ENCODE measurements around the gene DNAJC27.

Gene DNAJC27

DNA sequence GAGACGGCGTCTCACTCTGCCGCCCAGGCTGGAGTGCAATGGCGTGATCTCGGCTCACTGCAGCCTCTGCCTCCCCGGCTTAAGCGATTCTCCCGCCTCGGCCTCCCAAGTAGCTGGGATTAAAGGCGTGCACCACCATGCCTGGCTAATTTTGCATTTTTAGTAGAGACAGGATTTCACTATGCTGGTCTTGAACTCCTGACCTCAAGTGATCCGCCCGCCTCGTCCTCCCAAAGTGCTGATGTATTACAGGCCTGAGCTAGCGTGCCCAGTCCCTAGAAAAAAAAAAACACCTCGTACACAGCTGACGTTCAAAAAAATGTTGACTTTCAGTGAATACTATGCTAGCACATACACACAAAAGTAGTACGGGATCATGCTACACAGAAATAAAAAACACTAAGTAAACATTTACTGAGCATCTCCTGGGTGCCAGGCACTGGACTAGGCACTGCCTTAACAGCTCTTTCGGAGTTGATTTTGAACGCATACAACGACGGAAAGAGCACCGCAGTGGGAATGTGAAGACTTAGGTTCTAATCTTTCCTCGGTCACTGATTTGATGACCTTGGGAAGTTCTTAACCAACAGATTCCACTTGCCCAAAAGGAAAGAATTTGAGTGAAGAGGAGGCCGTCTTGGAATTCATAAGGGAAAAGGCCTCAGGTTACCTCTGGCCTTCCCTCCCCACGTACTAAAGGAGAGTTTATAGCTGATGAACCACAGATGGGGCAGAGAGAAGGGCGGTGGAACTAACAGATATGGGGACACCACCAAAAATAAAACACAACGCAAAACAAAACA lies 1.1 kb downstream of the DNAJC27 start:
- H3K9me3 ChIP-seq (ENCODE audit: control insufficient read depth, insufficient read depth, low read depth, low read length) = no peaks in the 10 kb centered on the region
- H3K27ac ChIP-seq (ENCODE audit: low read depth, low read length) = peak overlapping the region; percentile 95; the same call in 1 of the 2 replicates
- no peaks in the 10 kb centered on the region for H3K27me3 ChIP-seq (ENCODE audit: control insufficient read depth, insufficient read depth, low read length)
- H3K4me1 ChIP-seq (ENCODE audit: control insufficient read depth, insufficient read depth, low read length) = no peaks in the 10 kb centered on the region
- H3K36me3 ChIP-seq (ENCODE audit: control insufficient read depth, insufficient read depth, low read length) = peaks cover 9% of the 10 kb centered on the region
- peak overlapping the region; percentile 93 for H3K4me3 ChIP-seq (ENCODE audit: low read depth, low read length)
- H3K9ac ChIP-seq (ENCODE audit: low read length) = peak overlapping the region; percentile 92

DNA sequence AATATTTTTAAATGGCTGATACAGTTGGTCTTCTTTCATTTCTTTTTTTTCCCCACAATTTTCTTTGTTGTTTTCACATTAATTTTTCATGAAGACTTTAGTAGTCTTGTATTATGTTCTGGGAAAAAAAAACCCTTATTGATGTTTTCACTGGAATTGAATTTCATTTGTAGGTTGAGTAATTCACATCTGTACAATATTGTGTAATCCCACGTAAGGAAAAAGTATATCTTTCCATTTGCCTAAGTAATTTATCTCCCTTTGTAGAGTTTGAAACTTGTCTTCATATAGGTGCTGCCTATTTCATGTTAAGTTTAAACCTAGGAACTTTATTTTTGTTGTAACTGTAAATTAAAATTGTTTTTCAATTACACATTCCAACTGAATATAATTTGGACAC lies 2.0 kb downstream of the DNAJC27 start:
- no peak overlapping the region for H3K9ac ChIP-seq (ENCODE audit: low read length)
- no peaks in the 10 kb centered on the region for H3K27me3 ChIP-seq (ENCODE audit: control insufficient read depth, insufficient read depth, low read length)
- peaks cover 11% of the 10 kb centered on the region for H3K36me3 ChIP-seq (ENCODE audit: control insufficient read depth, insufficient read depth, low read length)
- H3K27ac ChIP-seq (ENCODE audit: low read depth, low read length) = no peak overlapping the region
- H3K4me1 ChIP-seq (ENCODE audit: control insufficient read depth, insufficient read depth, low read length) = no peaks in the 10 kb centered on the region
- H3K9me3 ChIP-seq (ENCODE audit: control insufficient read depth, insufficient read depth, low read depth, low read length) = no peaks in the 10 kb centered on the region
- H3K4me3 ChIP-seq (ENCODE audit: low read depth, low read length) = no peak overlapping the region

DNA sequence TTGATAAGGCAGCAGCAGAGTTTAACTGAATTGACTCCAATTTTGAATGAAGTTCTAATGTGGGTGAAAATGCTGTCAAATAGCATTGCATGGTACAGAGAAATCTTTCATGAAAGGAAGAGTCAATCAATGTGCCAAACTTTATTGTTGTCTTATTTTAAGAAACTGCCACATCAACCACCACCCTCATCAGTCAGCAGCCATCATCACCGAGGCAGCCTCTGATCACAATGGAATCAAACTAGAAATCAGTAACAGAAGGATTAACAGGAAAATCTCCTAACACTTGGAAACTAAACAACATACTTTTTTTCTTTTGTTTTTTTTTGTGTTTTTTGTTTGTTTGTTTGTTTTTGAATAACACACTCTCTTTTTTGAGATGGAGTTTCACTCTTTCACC lies 9.9 kb downstream of the DNAJC27 start:
- Histone ChIP-seq H3K27ac (ENCODE audit: low read depth, low read length) (no peak overlapping the region), H3K4me1 (ENCODE audit: control insufficient read depth, insufficient read depth, low read length) (no peaks in the 10 kb centered on the region), H3K4me3 (ENCODE audit: low read depth, low read length) (no peak overlapping the region), H3K9me3 (ENCODE audit: control insufficient read depth, insufficient read depth, low read depth, low read length) (no peaks in the 10 kb centered on the region), H3K27me3 (ENCODE audit: control insufficient read depth, insufficient read depth, low read length) (no peaks in the 10 kb centered on the region), H3K36me3 (ENCODE audit: control insufficient read depth, insufficient read depth, low read length) (peaks cover 60% of the 10 kb centered on the region), H3K9ac (ENCODE audit: low read length) (no peak overlapping the region)

DNA sequence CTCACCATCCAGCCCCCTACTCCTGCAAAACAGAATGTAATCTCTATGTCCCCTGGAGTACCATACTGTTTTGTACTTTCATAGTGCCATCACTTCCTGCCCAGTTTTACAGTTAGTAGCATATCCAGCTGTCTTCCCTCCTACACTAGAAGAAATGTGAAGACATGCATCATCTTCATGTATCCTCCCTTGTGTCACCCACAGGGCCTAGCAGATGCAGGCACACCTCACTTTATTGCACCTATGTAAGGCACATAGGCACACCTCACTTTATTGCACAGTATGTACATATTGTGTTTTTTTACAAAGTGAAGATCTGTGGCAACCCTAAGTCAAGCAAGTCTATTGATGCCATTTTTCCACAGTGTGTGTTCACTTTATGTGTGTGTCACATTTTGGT lies 12.0 kb downstream of the DNAJC27 start:
- no peak overlapping the region for H3K4me3 ChIP-seq (ENCODE audit: low read depth, low read length)
- no peaks in the 10 kb centered on the region for H3K4me1 ChIP-seq (ENCODE audit: control insufficient read depth, insufficient read depth, low read length)
- H3K36me3 ChIP-seq (ENCODE audit: control insufficient read depth, insufficient read depth, low read length) = peaks cover 72% of the 10 kb centered on the region
- no peak overlapping the region for H3K27ac ChIP-seq (ENCODE audit: low read depth, low read length)
- H3K9ac ChIP-seq (ENCODE audit: low read length) = no peak overlapping the region
- peaks cover 4% of the 10 kb centered on the region; the same call in 1 of the 2 replicates for H3K9me3 ChIP-seq (ENCODE audit: control insufficient read depth, insufficient read depth, low read depth, low read length)
- no peaks in the 10 kb centered on the region for H3K27me3 ChIP-seq (ENCODE audit: control insufficient read depth, insufficient read depth, low read length)

DNA sequence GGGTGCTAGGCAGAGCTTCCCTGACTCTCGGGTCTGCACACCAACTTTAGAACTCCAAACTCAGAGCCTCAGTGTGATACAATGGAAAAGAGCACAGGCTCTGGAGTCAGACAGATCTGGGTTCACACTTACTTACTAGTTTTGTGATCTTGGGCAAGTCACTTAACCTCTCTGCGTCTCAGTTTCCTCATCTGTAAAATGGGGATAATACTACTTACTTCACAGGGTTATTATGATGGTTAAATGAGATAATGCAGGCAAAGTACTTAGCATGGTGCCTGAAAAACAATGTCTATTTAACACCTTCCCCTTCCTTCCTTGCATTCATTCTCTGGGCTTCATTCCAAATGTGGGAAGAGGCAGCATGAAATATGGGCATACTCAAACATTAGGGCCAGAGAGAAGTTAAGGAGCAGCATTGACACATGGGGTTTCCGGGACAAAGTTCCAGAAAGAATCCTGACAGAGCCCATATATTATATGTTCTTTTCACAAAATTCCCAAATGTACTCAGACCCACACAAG lies 13.3 kb downstream of the DNAJC27 start:
- Histone ChIP-seq H3K36me3 (ENCODE audit: control insufficient read depth, insufficient read depth, low read length) (peaks cover 69% of the 10 kb centered on the region), H3K9me3 (ENCODE audit: control insufficient read depth, insufficient read depth, low read depth, low read length) (peaks cover 4% of the 10 kb centered on the region; the same call in 1 of the 2 replicates), H3K4me1 (ENCODE audit: control insufficient read depth, insufficient read depth, low read length) (no peaks in the 10 kb centered on the region), H3K4me3 (ENCODE audit: low read depth, low read length) (no peak overlapping the region), H3K27ac (ENCODE audit: low read depth, low read length) (no peak overlapping the region), H3K9ac (ENCODE audit: low read length) (no peak overlapping the region), H3K27me3 (ENCODE audit: control insufficient read depth, insufficient read depth, low read length) (no peaks in the 10 kb centered on the region)

DNA sequence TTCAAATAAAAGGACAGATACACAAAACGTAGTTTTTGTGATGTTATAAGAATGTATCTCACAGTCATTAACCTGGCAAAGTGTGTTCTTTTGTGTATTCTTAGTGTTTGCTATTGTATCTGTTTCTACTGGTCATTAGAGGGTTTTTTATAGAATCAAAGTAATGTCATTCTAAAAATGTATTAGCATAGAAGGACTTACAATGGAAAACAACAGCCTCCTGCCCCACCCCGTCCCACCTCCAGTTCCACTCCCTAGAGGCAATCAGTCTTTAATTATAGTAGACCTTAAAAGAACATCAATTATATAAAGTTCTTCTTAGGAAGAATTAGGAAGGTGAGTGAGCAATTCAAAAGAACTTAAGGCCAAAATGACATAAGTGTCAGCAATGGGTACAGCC lies 13.8 kb downstream of the DNAJC27 start:
- no peaks in the 10 kb centered on the region for H3K27me3 ChIP-seq (ENCODE audit: control insufficient read depth, insufficient read depth, low read length)
- peaks cover 4% of the 10 kb centered on the region; the same call in 1 of the 2 replicates for H3K9me3 ChIP-seq (ENCODE audit: control insufficient read depth, insufficient read depth, low read depth, low read length)
- no peak overlapping the region for H3K4me3 ChIP-seq (ENCODE audit: low read depth, low read length)
- H3K9ac ChIP-seq (ENCODE audit: low read length) = no peak overlapping the region
- H3K36me3 ChIP-seq (ENCODE audit: control insufficient read depth, insufficient read depth, low read length) = peaks cover 64% of the 10 kb centered on the region
- H3K27ac ChIP-seq (ENCODE audit: low read depth, low read length) = no peak overlapping the region
- no peaks in the 10 kb centered on the region for H3K4me1 ChIP-seq (ENCODE audit: control insufficient read depth, insufficient read depth, low read length)

DNA sequence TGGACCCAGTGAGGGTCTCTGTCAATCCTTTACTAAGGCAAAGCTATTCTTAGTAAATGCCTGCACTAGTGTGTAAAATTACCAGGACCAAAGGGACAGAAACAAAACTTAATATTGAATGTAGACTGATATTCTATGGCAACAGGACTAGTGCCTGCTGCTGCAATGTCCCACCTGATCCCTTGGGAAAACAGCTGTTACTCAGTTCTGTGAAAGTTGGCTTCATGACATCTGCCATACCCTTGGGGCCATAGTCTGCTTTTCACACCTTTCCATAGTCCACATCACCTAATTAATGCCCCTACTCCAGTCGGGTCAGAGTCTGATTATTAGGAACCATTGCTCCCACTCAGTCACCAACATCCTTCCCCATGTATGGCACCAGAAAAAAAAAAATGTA lies 14.5 kb downstream of the DNAJC27 start:
- no peak overlapping the region for H3K27ac ChIP-seq (ENCODE audit: low read depth, low read length)
- H3K27me3 ChIP-seq (ENCODE audit: control insufficient read depth, insufficient read depth, low read length) = no peaks in the 10 kb centered on the region
- no peak overlapping the region for H3K9ac ChIP-seq (ENCODE audit: low read length)
- H3K4me3 ChIP-seq (ENCODE audit: low read depth, low read length) = no peak overlapping the region
- peaks cover 57% of the 10 kb centered on the region for H3K36me3 ChIP-seq (ENCODE audit: control insufficient read depth, insufficient read depth, low read length)
- no peaks in the 10 kb centered on the region for H3K4me1 ChIP-seq (ENCODE audit: control insufficient read depth, insufficient read depth, low read length)
- H3K9me3 ChIP-seq (ENCODE audit: control insufficient read depth, insufficient read depth, low read depth, low read length) = peaks cover 4% of the 10 kb centered on the region; the same call in 1 of the 2 replicates

DNA sequence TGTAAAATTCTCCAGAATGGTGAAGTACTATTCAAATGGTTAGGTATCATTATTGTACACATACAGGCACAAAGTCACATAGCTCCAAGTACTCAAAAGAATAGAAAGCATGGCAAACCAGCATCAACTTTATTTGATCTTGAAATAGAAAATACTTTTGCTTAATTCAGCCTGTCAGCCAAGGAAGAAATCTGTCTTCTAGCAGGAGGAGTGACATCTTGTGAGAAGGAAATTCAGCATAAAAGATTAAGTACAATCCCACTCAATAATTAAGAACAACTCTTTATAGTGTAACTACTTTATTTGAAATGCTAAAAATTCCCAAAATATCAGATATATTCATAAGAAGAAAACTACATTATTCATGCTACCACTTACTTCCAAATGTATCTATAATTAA lies 15.8 kb downstream of the DNAJC27 start:
- H3K4me3 ChIP-seq (ENCODE audit: low read depth, low read length) = no peak overlapping the region
- H3K36me3 ChIP-seq (ENCODE audit: control insufficient read depth, insufficient read depth, low read length) = peaks cover 53% of the 10 kb centered on the region
- H3K27me3 ChIP-seq (ENCODE audit: control insufficient read depth, insufficient read depth, low read length) = no peaks in the 10 kb centered on the region
- H3K9ac ChIP-seq (ENCODE audit: low read length) = no peak overlapping the region
- H3K4me1 ChIP-seq (ENCODE audit: control insufficient read depth, insufficient read depth, low read length) = no peaks in the 10 kb centered on the region
- no peak overlapping the region for H3K27ac ChIP-seq (ENCODE audit: low read depth, low read length)
- peaks cover 4% of the 10 kb centered on the region; the same call in 1 of the 2 replicates for H3K9me3 ChIP-seq (ENCODE audit: control insufficient read depth, insufficient read depth, low read depth, low read length)

DNA sequence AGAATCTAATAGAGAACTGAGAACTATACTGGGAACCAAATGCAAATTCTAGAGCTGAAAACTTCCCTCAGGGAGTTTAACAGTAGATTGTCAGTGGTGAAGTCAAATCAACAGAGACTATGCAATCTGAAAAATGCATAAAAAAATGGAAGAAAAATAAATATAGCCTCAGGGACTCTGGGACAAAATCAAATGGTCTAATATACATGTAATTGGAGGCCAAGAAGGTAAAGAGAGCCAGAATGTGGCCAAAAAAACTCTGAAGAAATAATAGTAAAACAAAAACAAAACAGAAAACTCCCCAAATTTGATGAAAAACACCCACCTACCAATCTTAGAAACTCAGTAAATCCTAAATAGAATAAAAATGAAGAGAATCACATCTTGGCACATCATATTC lies 16.5 kb downstream of the DNAJC27 start:
- Histone ChIP-seq H3K9ac (ENCODE audit: low read length) (no peak overlapping the region), H3K36me3 (ENCODE audit: control insufficient read depth, insufficient read depth, low read length) (peaks cover 53% of the 10 kb centered on the region), H3K27me3 (ENCODE audit: control insufficient read depth, insufficient read depth, low read length) (no peaks in the 10 kb centered on the region), H3K4me1 (ENCODE audit: control insufficient read depth, insufficient read depth, low read length) (no peaks in the 10 kb centered on the region), H3K27ac (ENCODE audit: low read depth, low read length) (no peak overlapping the region), H3K9me3 (ENCODE audit: control insufficient read depth, insufficient read depth, low read depth, low read length) (peaks cover 4% of the 10 kb centered on the region; the same call in 1 of the 2 replicates), H3K4me3 (ENCODE audit: low read depth, low read length) (no peak overlapping the region)

DNA sequence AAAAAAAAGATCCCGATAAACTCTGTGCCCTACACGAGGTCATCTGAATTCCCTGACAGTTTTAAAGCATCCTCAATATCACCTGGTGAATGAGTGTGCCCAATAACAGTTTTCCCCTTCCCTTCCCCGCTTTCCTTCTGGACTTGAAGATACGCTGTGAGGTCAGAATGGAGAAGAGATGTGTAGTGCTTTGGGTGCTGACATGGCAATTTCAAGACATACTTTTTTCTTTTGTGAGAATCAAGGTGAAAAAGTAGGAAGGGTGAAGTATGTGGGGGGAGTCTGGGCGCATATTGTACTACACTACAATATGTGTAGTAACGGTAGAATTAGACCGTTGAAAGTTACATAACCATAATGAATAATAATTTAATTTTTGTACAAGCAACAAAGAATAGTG lies 21.7 kb downstream of the DNAJC27 start:
- H3K27me3 ChIP-seq (ENCODE audit: control insufficient read depth, insufficient read depth, low read length) = no peaks in the 10 kb centered on the region
- no peaks in the 10 kb centered on the region for H3K4me1 ChIP-seq (ENCODE audit: control insufficient read depth, insufficient read depth, low read length)
- H3K4me3 ChIP-seq (ENCODE audit: low read depth, low read length) = no peak overlapping the region
- H3K9me3 ChIP-seq (ENCODE audit: control insufficient read depth, insufficient read depth, low read depth, low read length) = no peaks in the 10 kb centered on the region
- H3K9ac ChIP-seq (ENCODE audit: low read length) = no peak overlapping the region
- H3K27ac ChIP-seq (ENCODE audit: low read depth, low read length) = no peak overlapping the region
- H3K36me3 ChIP-seq (ENCODE audit: control insufficient read depth, insufficient read depth, low read length) = peaks cover 37% of the 10 kb centered on the region

DNA sequence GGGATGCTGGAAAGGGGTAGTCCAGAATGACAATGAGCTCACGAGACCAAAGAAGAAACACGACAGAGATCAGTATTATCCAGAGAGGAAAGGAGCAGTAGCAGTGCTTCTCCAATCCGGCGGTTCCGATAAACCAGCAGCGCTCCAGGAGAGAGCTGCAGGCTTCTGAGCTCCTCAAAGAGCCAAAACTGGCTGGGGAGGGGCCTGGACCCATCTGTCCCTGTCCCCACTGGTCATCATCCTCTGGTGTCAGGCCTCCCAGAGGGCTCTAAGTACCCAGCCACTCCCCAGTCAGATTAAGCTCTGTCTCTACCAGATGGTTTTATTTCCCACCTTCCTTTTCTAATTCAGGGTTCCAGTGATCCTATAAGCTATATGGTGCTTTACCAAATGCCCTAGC lies 23.2 kb downstream of the DNAJC27 start:
- Histone ChIP-seq H3K27ac (ENCODE audit: low read depth, low read length) (no peak overlapping the region), H3K9ac (ENCODE audit: low read length) (no peak overlapping the region)

More for the DNA sequence above, 23.2 kb downstream of the DNAJC27 start:
- H3K36me3 ChIP-seq (ENCODE audit: control insufficient read depth, insufficient read depth, low read length) = peaks cover 31% of the 10 kb centered on the region
- no peaks in the 10 kb centered on the region for H3K27me3 ChIP-seq (ENCODE audit: control insufficient read depth, insufficient read depth, low read length)
- no peaks in the 10 kb centered on the region for H3K4me1 ChIP-seq (ENCODE audit: control insufficient read depth, insufficient read depth, low read length)
- H3K4me3 ChIP-seq (ENCODE audit: low read depth, low read length) = no peak overlapping the region
- H3K9me3 ChIP-seq (ENCODE audit: control insufficient read depth, insufficient read depth, low read depth, low read length) = no peaks in the 10 kb centered on the region
